A673 (cell line): Measurements from ENCODE around the gene ANKS1B.

Experiments used
- EZH2 ChIP-seq: fragments of 200-600 bp; sonication (generic); IDR thresholded peaks from 2 replicates; pipeline ENCODE4 v1.6.1; 2017; ENCODE audit warnings: borderline replicate concordance, low read depth, mild to moderate bottlenecking, mixed read lengths, antibody characterized with exemption, low read length; ENCODE audit not compliant: poor library complexity, severe bottlenecking
- TF ChIP-seq, protein P1 (sequence below): fragments of 300-800, 200-600 bp; sonication (generic); conservative IDR thresholded peaks from 2 replicates; pipeline ENCODE4 v1.5.1; 2017; ENCODE audit warnings: low read depth, mild to moderate bottlenecking, antibody characterized with exemption, low read length, moderate library complexity, mixed read lengths

DNA sequence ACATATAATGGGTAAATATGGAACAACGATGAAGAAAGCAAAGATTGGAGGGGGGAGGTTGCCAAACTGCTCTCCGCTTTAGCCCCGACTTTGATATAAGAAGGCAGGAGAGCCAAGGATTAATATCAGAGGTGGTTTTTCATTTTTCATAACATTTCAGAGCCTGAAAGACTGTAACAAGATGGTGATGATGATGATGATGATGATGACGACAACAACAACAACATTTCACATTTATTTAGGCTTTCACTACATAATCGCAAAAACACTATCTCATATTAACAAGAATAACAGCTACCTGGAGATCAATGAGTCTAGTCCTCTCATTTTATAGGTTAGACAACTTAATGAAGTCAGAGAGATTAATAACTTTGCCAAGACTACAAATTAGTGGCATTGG, 86.1 kb downstream of the ANKS1B start:
- TF ChIP-seq, protein P1, sequence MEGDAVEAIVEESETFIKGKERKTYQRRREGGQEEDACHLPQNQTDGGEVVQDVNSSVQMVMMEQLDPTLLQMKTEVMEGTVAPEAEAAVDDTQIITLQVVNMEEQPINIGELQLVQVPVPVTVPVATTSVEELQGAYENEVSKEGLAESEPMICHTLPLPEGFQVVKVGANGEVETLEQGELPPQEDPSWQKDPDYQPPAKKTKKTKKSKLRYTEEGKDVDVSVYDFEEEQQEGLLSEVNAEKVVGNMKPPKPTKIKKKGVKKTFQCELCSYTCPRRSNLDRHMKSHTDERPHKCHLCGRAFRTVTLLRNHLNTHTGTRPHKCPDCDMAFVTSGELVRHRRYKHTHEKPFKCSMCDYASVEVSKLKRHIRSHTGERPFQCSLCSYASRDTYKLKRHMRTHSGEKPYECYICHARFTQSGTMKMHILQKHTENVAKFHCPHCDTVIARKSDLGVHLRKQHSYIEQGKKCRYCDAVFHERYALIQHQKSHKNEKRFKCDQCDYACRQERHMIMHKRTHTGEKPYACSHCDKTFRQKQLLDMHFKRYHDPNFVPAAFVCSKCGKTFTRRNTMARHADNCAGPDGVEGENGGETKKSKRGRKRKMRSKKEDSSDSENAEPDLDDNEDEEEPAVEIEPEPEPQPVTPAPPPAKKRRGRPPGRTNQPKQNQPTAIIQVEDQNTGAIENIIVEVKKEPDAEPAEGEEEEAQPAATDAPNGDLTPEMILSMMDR: no peak
- TF ChIP-seq EZH2: no peak
